RWPE2 (cell line): ENCODE results near the gene PFN3.

Source experiments
- ATAC-seq: fragments of 200-7000 bp; cut with Tn5 transposase; 3 replicates; pipeline ENCODE4 v1.9.1; 2021; ENCODE audit warnings: low read depth
- DNase-seq: peaks from one replicate; pipeline ENCODE4 v3.0.0-alpha.2; 2020; ENCODE audit warnings: low spot score
- H3K27ac ChIP-seq: fragments of 450-650 bp; 2 replicates; pipeline ENCODE4 v1.5.1; 2017; ENCODE audit warnings: mild to moderate bottlenecking; ENCODE audit not compliant: poor library complexity, severe bottlenecking
- H3K27me3 ChIP-seq: fragments of 250-450 bp; sonication (Bioruptor Pico); 2 replicates; pipeline ENCODE4 v1.5.1; 2021; ENCODE audit warnings: mild to moderate bottlenecking, moderate library complexity; ENCODE audit not compliant: insufficient read depth, poor library complexity, severe bottlenecking
- H3K36me3 ChIP-seq: fragments of 250-450 bp; sonication (Bioruptor Pico); 2 replicates; pipeline ENCODE4 v1.5.1; 2020; ENCODE audit warnings: low read depth, mild to moderate bottlenecking, moderate library complexity
- H3K4me1 ChIP-seq: fragments of 250-450 bp; sonication (Bioruptor Pico); 2 replicates; pipeline ENCODE4 v1.5.1; 2021; ENCODE audit warnings: mild to moderate bottlenecking, moderate library complexity; ENCODE audit not compliant: insufficient read depth, poor library complexity, severe bottlenecking
- H3K4me3 ChIP-seq: fragments of 250-450 bp; sonication (Bioruptor Pico); 2 replicates; pipeline ENCODE4 v1.5.1; 2021; ENCODE audit warnings: mild to moderate bottlenecking, moderate library complexity; ENCODE audit not compliant: severe bottlenecking
- H3K9me3 ChIP-seq: fragments of 250-450 bp; sonication (Bioruptor Pico); 2 replicates; pipeline ENCODE4 v1.5.1; 2021; ENCODE audit warnings: mild to moderate bottlenecking, moderate library complexity; ENCODE audit not compliant: severe bottlenecking
- TF ChIP-seq, protein P1 (sequence below): fragments of 450-650 bp; IDR thresholded peaks from one replicate; pipeline ENCODE4 v1.5.1; 2017; ENCODE audit warnings: mild to moderate bottlenecking, moderate library complexity; ENCODE audit not compliant: poor library complexity, severe bottlenecking

Gene PFN3

GRCh38 chr5:177412603-177413233, 12.3 kb upstream of the PFN3 start:
- no peaks in the 10 kb centered on the region for H3K36me3 ChIP-seq
- DNase-seq (no peak), ATAC-seq (no peak)
- H3K27ac ChIP-seq, result no peak overlapping the region
- TF ChIP-seq, protein P1, sequence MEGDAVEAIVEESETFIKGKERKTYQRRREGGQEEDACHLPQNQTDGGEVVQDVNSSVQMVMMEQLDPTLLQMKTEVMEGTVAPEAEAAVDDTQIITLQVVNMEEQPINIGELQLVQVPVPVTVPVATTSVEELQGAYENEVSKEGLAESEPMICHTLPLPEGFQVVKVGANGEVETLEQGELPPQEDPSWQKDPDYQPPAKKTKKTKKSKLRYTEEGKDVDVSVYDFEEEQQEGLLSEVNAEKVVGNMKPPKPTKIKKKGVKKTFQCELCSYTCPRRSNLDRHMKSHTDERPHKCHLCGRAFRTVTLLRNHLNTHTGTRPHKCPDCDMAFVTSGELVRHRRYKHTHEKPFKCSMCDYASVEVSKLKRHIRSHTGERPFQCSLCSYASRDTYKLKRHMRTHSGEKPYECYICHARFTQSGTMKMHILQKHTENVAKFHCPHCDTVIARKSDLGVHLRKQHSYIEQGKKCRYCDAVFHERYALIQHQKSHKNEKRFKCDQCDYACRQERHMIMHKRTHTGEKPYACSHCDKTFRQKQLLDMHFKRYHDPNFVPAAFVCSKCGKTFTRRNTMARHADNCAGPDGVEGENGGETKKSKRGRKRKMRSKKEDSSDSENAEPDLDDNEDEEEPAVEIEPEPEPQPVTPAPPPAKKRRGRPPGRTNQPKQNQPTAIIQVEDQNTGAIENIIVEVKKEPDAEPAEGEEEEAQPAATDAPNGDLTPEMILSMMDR, result no peak
- H3K4me3 ChIP-seq, result no peak overlapping the region
- no peaks in the 10 kb centered on the region for H3K4me1 ChIP-seq
- no peaks in the 10 kb centered on the region for H3K9me3 ChIP-seq
- no peaks in the 10 kb centered on the region for H3K27me3 ChIP-seq

DNA sequence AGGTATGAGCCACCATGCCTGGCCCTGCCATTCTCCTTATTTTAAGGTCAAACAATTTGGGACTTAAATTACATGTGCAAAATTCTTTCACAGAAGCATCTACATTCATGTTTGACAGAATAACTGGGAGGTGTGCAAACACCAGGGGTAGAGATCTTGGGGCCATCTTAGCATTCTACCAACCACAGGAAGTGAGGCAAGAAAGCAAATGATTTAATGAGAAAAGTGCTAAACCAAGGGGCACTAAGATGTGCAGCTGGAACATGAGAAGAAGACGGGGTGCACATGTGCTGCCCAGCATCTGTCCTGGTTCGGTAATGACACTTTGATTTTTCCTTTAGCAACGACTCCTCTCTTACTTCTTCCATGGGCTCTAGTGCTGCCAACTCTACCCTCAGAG, 10.1 kb upstream of the PFN3 start:
- Histone ChIP-seq H3K9me3 (no peaks in the 10 kb centered on the region), H3K36me3 (no peaks in the 10 kb centered on the region), H3K4me1 (no peaks in the 10 kb centered on the region), H3K4me3 (no peak overlapping the region), H3K27ac (no peak overlapping the region), H3K27me3 (no peaks in the 10 kb centered on the region)
- TF ChIP-seq, protein P1, result no peak
- DNase-seq (no peak), ATAC-seq (no peak)

DNA sequence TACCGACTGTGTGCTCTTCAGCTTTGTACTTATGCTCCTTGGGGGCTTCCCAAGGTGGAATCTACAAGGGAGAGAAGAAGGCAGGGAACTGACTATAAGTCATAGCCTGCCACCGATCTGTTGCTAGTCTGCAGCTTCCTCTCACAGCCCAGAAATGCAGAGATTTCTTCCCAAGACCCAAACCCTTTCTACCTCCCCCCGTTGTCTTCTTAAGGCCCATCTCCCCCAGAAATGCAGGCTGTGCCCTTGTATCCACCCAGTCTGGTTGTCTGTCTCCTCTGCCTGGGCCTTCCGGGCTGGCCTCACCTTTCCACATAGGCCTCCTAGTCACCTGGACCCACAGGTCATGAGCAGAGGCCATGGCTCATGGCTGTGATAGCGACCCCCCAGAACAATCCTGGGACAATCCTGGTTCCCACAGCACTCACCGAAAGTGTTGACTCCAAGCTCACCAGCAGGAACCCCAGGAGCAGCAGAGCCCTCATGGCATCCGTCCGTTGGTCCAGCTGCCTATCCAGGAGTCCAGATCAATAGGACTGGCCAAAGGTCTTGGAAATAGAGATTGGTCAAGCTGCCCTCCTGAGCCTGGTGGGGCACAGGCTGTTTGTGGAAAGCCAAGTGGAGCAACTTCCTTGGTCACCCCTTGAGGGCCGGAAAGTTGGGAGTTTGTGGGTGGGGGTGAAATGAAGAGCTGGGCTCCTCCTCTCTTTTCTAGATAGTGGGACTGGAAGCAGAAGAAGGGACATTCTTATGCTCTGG, 8.8 kb upstream of the PFN3 start, which contains the start of gene F12:
Gene F12, minus strand, starts transcription at position 522 of the 759 bp plus-strand sequence. Its CDS starts 37 bp downstream, at position 485.
- DNase-seq (no peak), ATAC-seq (no peak)
- H3K4me3 ChIP-seq, result no peak within 1 kb of the TSS
- TF ChIP-seq, protein P1, result no peak
- no peak within 1 kb of the TSS for H3K27ac ChIP-seq
- H3K4me1 ChIP-seq, result no peaks in the 10 kb centered on the region
- H3K36me3 ChIP-seq, result no peaks in the 10 kb centered on the region
- no peaks in the 10 kb centered on the region for H3K27me3 ChIP-seq
- no peaks in the 10 kb centered on the region for H3K9me3 ChIP-seq

- Histone ChIP-seq H3K27me3 (no peaks in the 10 kb centered on the region), H3K27ac (no peak overlapping the region), H3K36me3 (no peaks in the 10 kb centered on the region; the same call in 1 of the 2 replicates), H3K4me1 (peaks cover 5% of the 10 kb centered on the region), H3K4me3 (no peak overlapping the region), H3K9me3 (no peaks in the 10 kb centered on the region)
- no peak for ATAC-seq
- DNase-seq, result no peak
- TF ChIP-seq, protein P1, result no peak
Observed at GRCh38 chr5:177405805-177406204, 5.3 kb upstream of the PFN3 start.

- Histone ChIP-seq H3K4me1 (peaks cover 5% of the 10 kb centered on the region), H3K9me3 (no peaks in the 10 kb centered on the region), H3K27me3 (no peaks in the 10 kb centered on the region), H3K27ac (no peak overlapping the region), H3K4me3 (no peak overlapping the region), H3K36me3 (no peaks in the 10 kb centered on the region; the same call in 1 of the 2 replicates)
- DNase-seq (no peak), ATAC-seq (no peak)
- TF ChIP-seq, protein P1, result no peak
Observed at GRCh38 chr5:177405312-177405711, 4.9 kb upstream of the PFN3 start.
